OCI-LY7 (cell line): ENCODE data around the gene ZDHHC21. TPM values are rescaled to one million over a fixed set of nuclear protein-coding genes. Genes with fewer than 3 reads are reported as not detected.
A peak's percentile ranks its signal among the peaks of the same experiment; 100 is the strongest.

Experiments
- Bru-seq: library from RNA; stranded (reverse); fragments of 400-500 nt; gene quantifications from one replicate; lab custom pipeline; 2021; lab: Mats Ljungman, UMichigan
- BruChase-seq, 2 experiments: library from RNA; stranded (reverse); fragments of 400-500 nt; gene quantifications; one replicate each; lab custom pipeline; 2021; lab: Mats Ljungman, UMichigan
- BruUV-seq: library from RNA; stranded (reverse); fragments of 400-500 nt; replicated peaks from 2 replicates; lab custom pipeline; 2021; lab: Mats Ljungman, UMichigan
- CTCF ChIA-PET: fragments of 300-600 bp; sonication (Branson Sonifier 250); formaldehyde crosslinking; loops from one replicate; lab custom pipeline; 2022; ENCODE audit warnings: antibody characterized with exemption; ENCODE audit not compliant: unreplicated experiment; lab: Charles Lee
- POLR2A ChIA-PET: fragments of 300-600 bp; sonication (Branson Sonifier 250); formaldehyde crosslinking; loops from one replicate; lab custom pipeline; 2022; ENCODE audit warnings: antibody characterized with exemption; lab: Charles Lee
- DNase-seq: peaks from one replicate; pipeline ENCODE4 v3.0.0-alpha.2; 2015; ENCODE audit warnings: low spot score
- H2AFZ ChIP-seq: fragments of 200-600 bp; sonication (generic), shearing (Covaris generic); 2 replicates; pipeline ENCODE4 v1.6.1; 2014; ENCODE audit warnings: mild to moderate bottlenecking, antibody characterized with exemption, low read length, moderate library complexity
- H3K27ac ChIP-seq: fragments of 200-600 bp; sonication (generic); 2 replicates; pipeline ENCODE4 v1.5.1; 2014; ENCODE audit warnings: mixed run types, low read depth, mild to moderate bottlenecking, moderate library complexity, low read length, inconsistent platforms; ENCODE audit not compliant: poor library complexity, severe bottlenecking
- H3K36me3 ChIP-seq: fragments of 200-600 bp; sonication (generic); 2 replicates; pipeline ENCODE4 v1.6.1; 2014; ENCODE audit warnings: mild to moderate bottlenecking, antibody characterized with exemption, low read length, moderate library complexity, mixed read lengths; ENCODE audit not compliant: insufficient read depth
- H3K4me1 ChIP-seq: fragments of 200-600 bp; sonication (generic); 2 replicates; pipeline ENCODE4 v1.5.1; 2014; ENCODE audit warnings: mild to moderate bottlenecking, low read length; ENCODE audit not compliant: insufficient read depth, poor library complexity, severe bottlenecking
- H3K4me2 ChIP-seq: fragments of 200-600 bp; sonication (generic); 2 replicates; pipeline ENCODE4 v1.6.1; 2014; ENCODE audit warnings: mild to moderate bottlenecking, low read length
- H3K4me3 ChIP-seq: fragments of 200-600 bp; sonication (generic); 2 replicates; pipeline ENCODE4 v1.5.1; 2014; ENCODE audit warnings: mild to moderate bottlenecking, low read depth, low read length; ENCODE audit not compliant: poor library complexity, severe bottlenecking
- H3K79me2 ChIP-seq: fragments of 200-600 bp; sonication (generic); 2 replicates; pipeline ENCODE4 v1.6.1; 2016; ENCODE audit warnings: low read depth, mild to moderate bottlenecking, low read length, moderate library complexity, mixed read lengths; ENCODE audit not compliant: insufficient read depth
- H3K9me2 ChIP-seq: fragments of 200-600 bp; sonication (generic); 2 replicates; pipeline ENCODE4 v1.6.1; 2016; ENCODE audit warnings: mild to moderate bottlenecking, low read length, mixed read lengths; ENCODE audit not compliant: insufficient read depth
- H3K9me3 ChIP-seq: fragments of 200-600 bp; sonication (generic); 2 replicates; pipeline ENCODE4 v1.6.1; 2014; ENCODE audit warnings: mild to moderate bottlenecking, mixed run types, low read length, mixed read lengths
- H4K20me1 ChIP-seq: fragments of 200-600 bp; sonication (generic); 2 replicates; pipeline ENCODE4 v1.6.1; 2014; ENCODE audit warnings: mild to moderate bottlenecking, antibody characterized with exemption, low read length, moderate library complexity, mixed read lengths; ENCODE audit not compliant: insufficient read depth
- CTCF ChIP-seq: fragments of 200-600 bp; sonication (generic); conservative IDR thresholded peaks from 2 replicates; pipeline ENCODE4 v1.5.1; 2014; ENCODE audit warnings: mild to moderate bottlenecking, antibody characterized with exemption, low read length, moderate library complexity, mixed read lengths
- EZH2phosphoT487 ChIP-seq: fragments of 200-600 bp; sonication (generic); IDR thresholded peaks from 2 replicates; pipeline ENCODE4 v1.6.1; 2018; ENCODE audit warnings: low read depth, borderline replicate concordance, mild to moderate bottlenecking, mixed run types, antibody characterized with exemption, low read length, moderate library complexity, mixed read lengths
- intact Hi-C: fragments of 100-400 bp; cut with micrococcal nuclease; formaldehyde crosslinking; loops from one replicate; pipeline ENCODE4 v1.10.0; 2022; ENCODE audit not compliant: unreplicated experiment
- long read RNA-seq: library from polyadenylated mRNA; stranded (forward); transcript quantifications from one replicate; pipeline ENCODE4 v2.0.0, GENCODE V29; 2022
- total RNA-seq, 2 experiments: library from RNA; depleted of rRNA in 1 of 2; stranded (reverse); fragments of >200 nt in 1 of 2; shearing (Covaris generic) in 1 of 2; gene quantifications; 2 replicates each; pipeline ENCODE4 v1.2.3, GENCODE V29; 2014 to 2022

The ZDHHC21 gene
- total RNA-seq (2014; rRNA removed; shearing (Covaris generic)) (12.6 and 13.0 TPM in 2 replicates), total RNA-seq (2022) (16.2 and 19.3 TPM in 2 replicates), Bru-seq, nascent RNA (percentile 80 among the genes with signal in this experiment), BruChase-seq, experiment 1, labeled RNA remaining after a 6-hour chase (percentile 74 among the genes with signal in this experiment), BruChase-seq, experiment 2, labeled RNA remaining after a 2-hour chase (percentile 85 among the genes with signal in this experiment)
- long read RNA-seq, full-length matches to known transcripts: 2 of 31 reads
- long read RNA-seq, partial matches to known transcripts: 2 of 31 reads
- long read RNA-seq, other reads (novel, unspliced or antisense): 27 of 31 reads

- POLR2A ChIA-PET: interaction anchor here (0.9 to 2.0 kb wide), 4 partner anchors 12 to 46 kb away, joined by 3 to 6 read pairs (median 4); no protein-coding TSS in a partner anchor
- DNase-seq: peak; percentile 72
- Histone ChIP-seq H3K9me3 (no peaks in the 10 kb centered on the region), H3K4me2 (peak within 1 kb of the TSS; percentile 92), H3K79me2 (peaks cover 42% of the 10 kb centered on the region), H3K36me3 (peaks cover 17% of the 10 kb centered on the region), H3K4me3 (peak within 1 kb of the TSS; percentile 79), H3K27ac (peak within 1 kb of the TSS; percentile 88), H3K9me2 (no peaks in the 10 kb centered on the region), H2AFZ (peak within 1 kb of the TSS; percentile 83), H3K4me1 (peaks cover 38% of the 10 kb centered on the region), H4K20me1 (no peaks in the 10 kb centered on the region)
- intact Hi-C loops: loop anchor here (5.0 kb wide), 2 partner anchors 371 to 859 kb away; partner anchors contain the start of gene CCDC171
- BruUV-seq: no TSS peak
- CTCF ChIA-PET: no interaction called here
- TF ChIP-seq CTCF (no peak), EZH2phosphoT487 (no peak)
These were observed at the start of gene ZDHHC21 for GRCh38 chr9:14693251-14693861. ZDHHC21 (minus strand) TSS chr9:14693432; CDS start chr9:14674340, 19,092 bp downstream.

GRCh38 chr9:14741369-14741768, 48.1 kb upstream of the ZDHHC21 start:
- POLR2A ChIA-PET: interaction anchor here (2.2 kb wide), 1 partner anchor 25 kb away, joined by 5 read pairs; no protein-coding TSS in a partner anchor
- CTCF ChIA-PET: no interaction called here
- Histone ChIP-seq H3K4me2 (no peak overlapping the region), H2AFZ (no peak overlapping the region), H3K9me3 (no peaks in the 10 kb centered on the region), H3K4me3 (no peak overlapping the region), H3K9me2 (no peaks in the 10 kb centered on the region), H4K20me1 (no peaks in the 10 kb centered on the region), H3K79me2 (no peaks in the 10 kb centered on the region), H3K4me1 (no peaks in the 10 kb centered on the region), H3K36me3 (no peaks in the 10 kb centered on the region), H3K27ac (no peak overlapping the region)
- no TSS peak for BruUV-seq
- no peak for DNase-seq
- TF ChIP-seq CTCF: no peak
- TF ChIP-seq EZH2phosphoT487: no peak
- intact Hi-C loops: no loop called here
